NK-92 (cell line): ENCODE measurements around the gene MESP2.

Experiments
- DNase-seq: peaks from one replicate; lab custom pipeline; 2025; ENCODE audit not compliant: unreplicated experiment; lab: John Stamatoyannopoulos, UW

MESP2 gene

GRCh38 chr15:89754361-89755154 is 21.6 kb upstream of the MESP2 start:
- no peak for DNase-seq

GRCh38 chr15:89755701-89756100 is 20.4 kb upstream of the MESP2 start:
- DNase-seq: no peak

- no peak for DNase-seq
Measured at GRCh38 chr15:89756897-89757296, 19.2 kb upstream of the MESP2 start.

- no peak for DNase-seq
Measured at GRCh38 chr15:89758283-89758682, 17.8 kb upstream of the MESP2 start.

GRCh38 chr15:89758981-89759380 is 17.2 kb upstream of the MESP2 start:
- DNase-seq: no peak

- DNase-seq: no peak
Measured at GRCh38 chr15:89759835-89760234, 16.3 kb upstream of the MESP2 start.

GRCh38 chr15:89760303-89761008 is 15.7 kb upstream of the MESP2 start:
- no peak for DNase-seq

GRCh38 chr15:89761009-89761831 is 14.9 kb upstream of the MESP2 start:
- no peak for DNase-seq

- DNase-seq: no peak
Measured at GRCh38 chr15:89761929-89762328, 14.2 kb upstream of the MESP2 start.

GRCh38 chr15:89765694-89766093 is 10.4 kb upstream of the MESP2 start:
- no peak for DNase-seq

GRCh38 chr15:89766357-89767311 is 9.5 kb upstream of the MESP2 start:
- no peak for DNase-seq

- no peak for DNase-seq
Measured at GRCh38 chr15:89767411-89767915, 8.7 kb upstream of the MESP2 start.

GRCh38 chr15:89768071-89768500 is 8.0 kb upstream of the MESP2 start:
- no peak for DNase-seq

- no peak for DNase-seq
Measured at GRCh38 chr15:89769366-89769765, 6.8 kb upstream of the MESP2 start.

GRCh38 chr15:89770041-89770440 is 6.1 kb upstream of the MESP2 start:
- no peak for DNase-seq

- no peak for DNase-seq
Measured at GRCh38 chr15:89772932-89773583, 3.1 kb upstream of the MESP2 start.

GRCh38 chr15:89774492-89774891 is 1.6 kb upstream of the MESP2 start:
- no peak for DNase-seq

GRCh38 chr15:89775815-89776214 is 317 bp upstream of the MESP2 start:
- DNase-seq: no peak

GRCh38 chr15:89777073-89777751 is 1.1 kb downstream of the MESP2 start:
- no peak for DNase-seq
